Kidney tubule cell (primary cell): ENCODE results near the gene RIPOR3.
"Not testable (repeated sequence)": the region's sequence is repeated elsewhere in the genome, so short reads cannot be mapped to it uniquely, and the experiment has no call there.

ENCODE experiments used
- DNase-seq: peaks from one replicate; pipeline ENCODE4 v3.0.0-alpha.2; 2018; ENCODE audit warnings: low spot score

Gene RIPOR3

GRCh38 chr20:50551288-50551687 is 140.1 kb downstream of the RIPOR3 start:
- DNase-seq: peak; percentile 19

DNA sequence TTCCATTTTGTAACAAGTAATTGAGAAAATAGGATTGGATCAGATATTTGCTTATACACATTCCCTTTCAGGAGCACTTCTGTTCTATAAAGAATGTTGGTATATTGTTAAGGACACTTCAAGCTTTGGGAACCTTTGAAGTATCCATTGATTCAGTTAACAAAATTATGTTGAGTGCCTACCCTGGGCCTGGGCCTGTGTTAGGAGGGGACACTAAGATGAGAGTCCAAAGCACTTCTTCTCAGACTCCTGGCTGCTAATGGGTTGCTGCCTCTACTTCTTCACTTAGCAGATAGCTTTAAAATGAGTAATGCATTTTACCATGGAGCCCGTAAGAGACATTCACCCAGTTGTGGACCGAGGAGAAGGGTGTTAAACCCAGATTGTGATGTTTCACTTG is 140.8 kb downstream of the RIPOR3 start:
- no peak for DNase-seq

DNA sequence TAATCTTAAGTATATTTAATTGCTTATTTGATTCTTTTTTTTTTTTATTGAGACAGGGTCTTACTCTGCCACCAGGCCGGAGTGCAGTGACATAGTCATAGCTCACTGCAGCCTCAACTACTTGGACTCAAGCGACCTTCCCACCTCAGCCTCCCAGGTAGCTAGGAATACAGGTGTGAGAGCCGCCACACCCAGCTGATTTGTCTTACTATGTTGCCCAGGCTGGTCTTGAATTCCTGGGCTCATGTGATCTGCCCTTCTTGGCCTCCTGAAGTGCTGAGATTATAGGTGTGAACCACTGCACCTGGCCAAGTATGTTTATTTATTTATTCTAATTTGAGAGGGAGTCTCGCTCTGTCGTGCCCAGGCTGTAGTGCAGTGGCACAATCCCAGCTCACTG is 142.9 kb downstream of the RIPOR3 start:
- DNase-seq: no peak

GRCh38 chr20:50547964-50548363 is 143.4 kb downstream of the RIPOR3 start:
- DNase-seq: no peak

- no peak for DNase-seq
Measured at GRCh38 chr20:50546729-50547314, 144.5 kb downstream of the RIPOR3 start.

GRCh38 chr20:50545126-50545525 is 146.2 kb downstream of the RIPOR3 start:
- no peak for DNase-seq

- no peak for DNase-seq
Measured at GRCh38 chr20:50543326-50543725, 148.0 kb downstream of the RIPOR3 start.

GRCh38 chr20:50541606-50542041 is 149.7 kb downstream of the RIPOR3 start:
- DNase-seq: no peak

DNA sequence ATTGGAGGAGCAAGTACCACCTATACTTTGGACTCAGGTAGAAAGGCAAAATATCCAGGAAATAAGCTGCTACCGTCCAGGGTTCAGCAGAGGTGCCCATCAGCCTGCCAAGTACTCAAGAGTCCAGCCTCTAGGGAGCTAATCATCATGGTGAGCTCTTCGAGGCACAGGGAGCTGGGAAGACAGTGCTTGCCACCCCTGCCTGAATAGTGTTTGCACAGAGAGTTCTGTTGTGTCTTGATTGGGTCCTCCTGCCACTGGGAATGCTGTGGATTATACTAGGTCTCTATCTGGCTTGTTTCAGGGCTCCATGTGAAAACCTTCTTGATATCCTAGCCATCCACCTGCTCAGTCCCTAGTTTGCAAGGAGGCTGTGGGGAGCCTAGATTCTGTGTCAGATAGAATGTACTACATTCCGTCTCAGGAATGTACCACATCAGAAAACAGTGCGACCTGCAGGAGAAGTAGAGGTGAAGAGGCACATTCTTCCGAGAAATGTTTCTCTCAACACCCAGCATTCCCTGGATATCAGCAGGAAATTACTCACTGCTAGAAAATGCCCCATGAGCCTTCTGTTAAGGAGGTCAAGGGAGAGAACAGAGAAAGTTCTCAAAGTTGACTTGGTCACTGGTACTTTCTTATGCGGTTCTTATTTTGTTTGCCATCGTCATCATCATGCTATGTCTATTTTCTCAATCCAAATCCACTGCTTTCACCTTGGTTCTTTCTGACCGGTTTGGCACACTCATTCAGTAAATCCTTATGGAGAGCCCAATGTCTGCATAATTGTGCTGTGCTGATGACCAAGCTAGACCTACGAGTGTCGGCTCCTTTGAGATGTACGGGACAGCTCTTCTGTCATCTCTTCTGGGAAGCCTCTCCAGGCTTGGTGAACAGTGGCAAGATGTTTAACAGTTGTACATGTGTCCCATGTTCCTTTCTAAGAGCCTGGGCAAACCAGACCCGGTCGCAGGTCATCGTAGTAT is 150.4 kb downstream of the RIPOR3 start:
- DNase-seq: peak; percentile 98

GRCh38 chr20:50539798-50540197 is 151.5 kb downstream of the RIPOR3 start:
- DNase-seq: not testable (repeated sequence)

GRCh38 chr20:50538276-50538675 is 153.1 kb downstream of the RIPOR3 start:
- DNase-seq: no peak

- no peak for DNase-seq
Measured at GRCh38 chr20:50537546-50538201, 153.7 kb downstream of the RIPOR3 start.

GRCh38 chr20:50536333-50536732 is 155.0 kb downstream of the RIPOR3 start:
- no peak for DNase-seq
